HG02678 (cell line): ENCODE measurements around the gene LHFPL3.

Experiments
- ATAC-seq: cut with Tn5 transposase; IDR thresholded peaks from one replicate; pipeline ENCODE4 v1.9.1; 2021; ENCODE audit warnings: mild to moderate bottlenecking, moderate library complexity; ENCODE audit not compliant: unreplicated experiment

The LHFPL3 gene

GRCh38 chr7:104469166-104469820 lies 140.9 kb downstream of the LHFPL3 start:
- ATAC-seq: no peak

- no peak for ATAC-seq
These were observed 152.1 kb downstream of the LHFPL3 start for GRCh38 chr7:104480529-104480928.

- no peak for ATAC-seq
These were observed 154.1 kb downstream of the LHFPL3 start for GRCh38 chr7:104482362-104483037.

GRCh38 chr7:104486931-104487330 lies 158.5 kb downstream of the LHFPL3 start:
- ATAC-seq: no peak

DNA sequence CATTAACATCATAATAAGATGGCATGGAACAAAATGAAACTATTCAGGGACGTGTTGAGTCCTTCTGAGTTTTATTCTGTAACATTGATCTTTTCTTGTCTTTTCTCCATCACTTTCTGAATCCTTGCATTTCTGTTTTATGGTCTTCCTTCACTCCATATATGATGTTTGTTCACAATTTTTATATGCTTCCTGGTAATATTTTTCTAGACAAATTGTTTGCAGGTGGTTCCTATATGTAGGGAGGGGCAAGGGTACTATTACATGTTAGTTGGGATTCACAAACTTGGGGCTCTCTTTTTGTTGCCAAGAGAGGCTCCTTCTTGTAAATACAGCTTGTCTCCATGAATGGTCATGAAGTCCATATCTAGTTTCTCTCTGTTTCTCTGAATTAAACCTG lies 159.2 kb downstream of the LHFPL3 start:
- no peak for ATAC-seq

- ATAC-seq: no peak
These were observed 169.1 kb downstream of the LHFPL3 start for GRCh38 chr7:104497379-104497967.

- no peak for ATAC-seq
These were observed 171.6 kb downstream of the LHFPL3 start for GRCh38 chr7:104499975-104500374.

DNA sequence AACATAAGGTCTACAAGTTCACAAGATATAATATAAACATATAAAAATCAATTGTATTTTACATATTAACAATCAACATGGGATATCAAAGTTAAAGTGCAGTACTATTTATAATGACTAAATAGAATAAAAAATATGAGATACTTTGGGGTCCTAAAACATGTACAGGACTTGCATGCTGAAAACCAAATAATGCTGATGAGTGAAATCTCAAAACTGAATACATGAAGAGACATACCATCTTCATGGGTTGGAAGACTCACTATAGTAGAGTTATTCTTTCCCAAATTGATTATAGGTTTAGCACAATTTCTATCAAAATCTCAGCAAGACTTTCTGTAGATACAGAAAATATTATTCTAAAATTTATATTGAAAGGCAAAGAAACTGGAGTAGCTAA lies 181.5 kb downstream of the LHFPL3 start:
- ATAC-seq: no peak

DNA sequence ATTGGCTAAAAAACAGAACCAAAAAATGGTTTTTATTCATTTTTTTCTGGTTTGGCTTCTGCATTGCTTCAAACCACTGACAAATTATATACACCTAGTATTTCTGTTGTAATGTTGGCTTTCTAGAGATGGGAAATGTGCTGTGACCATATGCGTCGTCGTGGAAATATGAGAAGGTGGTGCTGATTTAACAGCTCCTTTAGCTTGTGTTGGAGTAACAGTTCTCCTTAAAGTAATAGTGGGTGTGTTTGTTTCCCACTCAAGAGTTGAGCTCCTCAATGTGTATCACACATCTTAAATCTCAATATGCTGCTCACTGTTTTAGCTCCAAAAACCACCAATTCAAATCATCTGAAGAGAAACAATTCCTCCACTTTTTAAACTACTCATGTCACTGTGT lies 196.4 kb downstream of the LHFPL3 start:
- no peak for ATAC-seq

GRCh38 chr7:104528142-104528541 lies 199.7 kb downstream of the LHFPL3 start:
- no peak for ATAC-seq

GRCh38 chr7:104529567-104529966 lies 201.2 kb downstream of the LHFPL3 start:
- ATAC-seq: no peak

GRCh38 chr7:104530251-104530650 lies 201.8 kb downstream of the LHFPL3 start:
- no peak for ATAC-seq

- ATAC-seq: no peak
These were observed 205.7 kb downstream of the LHFPL3 start for GRCh38 chr7:104534149-104534548.

- no peak for ATAC-seq
These were observed 207.4 kb downstream of the LHFPL3 start for GRCh38 chr7:104535841-104536240.

DNA sequence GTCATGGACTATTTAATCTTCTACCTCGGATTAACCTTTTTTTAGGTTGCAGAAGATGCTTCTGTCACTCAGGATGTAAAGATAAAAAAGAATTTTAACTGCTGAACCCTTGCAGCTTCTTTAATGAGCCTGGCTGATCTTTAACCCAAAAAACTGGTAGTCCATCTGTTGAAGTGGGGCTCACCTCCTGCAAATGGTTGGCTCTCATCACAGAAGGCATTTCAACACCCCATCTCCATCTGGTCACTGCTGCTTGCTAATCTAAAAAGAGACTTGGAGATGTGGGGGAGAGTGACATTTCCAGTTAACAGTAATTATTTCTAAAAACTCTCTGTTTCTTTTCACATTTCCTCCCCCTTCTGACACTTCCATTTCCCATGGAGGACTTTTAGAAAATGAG lies 208.6 kb downstream of the LHFPL3 start:
- no peak for ATAC-seq

DNA sequence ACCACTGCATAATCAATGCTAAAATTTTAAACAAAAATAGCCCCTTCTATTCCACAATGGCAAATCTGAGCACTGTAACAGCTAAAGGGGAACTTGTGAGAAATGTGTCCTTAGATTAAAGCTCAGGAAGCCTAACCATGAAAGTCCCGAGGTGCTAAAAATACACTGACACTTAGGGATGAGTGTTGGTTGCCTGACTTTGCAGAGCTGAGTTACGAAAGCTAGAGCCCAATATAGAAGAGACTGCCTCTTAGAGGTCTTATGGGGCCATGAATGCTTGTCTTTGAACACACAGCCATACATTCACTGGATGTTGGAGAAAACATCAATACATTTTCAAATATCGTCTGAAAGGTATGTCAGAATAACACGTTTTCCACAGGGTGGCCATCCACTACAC lies 209.7 kb downstream of the LHFPL3 start:
- no peak for ATAC-seq

DNA sequence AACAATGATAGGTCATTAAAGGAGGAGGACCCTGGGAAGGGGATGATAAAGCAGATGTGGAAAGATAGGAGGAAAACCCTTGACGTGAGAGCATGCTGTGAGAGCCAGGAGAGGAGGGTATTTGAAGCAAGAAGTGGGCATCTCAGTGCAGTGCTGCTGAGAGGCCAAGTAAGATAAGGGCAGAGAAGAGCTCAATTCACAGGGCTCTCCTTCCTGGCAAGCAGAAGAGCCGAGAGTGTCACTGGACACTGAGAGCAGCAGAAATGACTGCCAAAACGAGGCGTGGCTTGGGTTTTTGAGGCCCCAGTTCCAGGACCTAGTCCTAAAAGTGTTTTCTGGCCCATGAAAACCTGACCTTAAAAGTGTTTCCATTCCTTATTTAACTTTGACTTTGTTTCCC lies 213.5 kb downstream of the LHFPL3 start:
- no peak for ATAC-seq

DNA sequence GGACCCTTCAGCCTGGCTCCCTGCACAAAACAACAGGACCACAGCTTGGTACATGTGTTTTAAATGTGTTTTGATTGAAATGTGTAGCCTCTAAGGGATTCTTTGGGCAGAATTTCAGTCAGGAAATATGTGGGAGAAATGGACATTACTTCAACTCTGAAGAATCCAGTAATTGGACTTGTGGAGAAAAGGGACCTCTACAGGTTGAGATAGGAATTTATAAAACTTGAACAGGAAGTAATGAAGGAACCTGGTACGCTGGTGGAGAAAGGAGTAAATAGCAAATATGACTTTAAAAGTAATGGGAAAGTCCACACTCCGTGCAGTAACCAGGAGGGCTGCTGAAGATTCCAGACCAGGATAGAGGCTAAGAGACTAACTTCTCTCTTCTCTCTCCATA lies 220.5 kb downstream of the LHFPL3 start:
- no peak for ATAC-seq

DNA sequence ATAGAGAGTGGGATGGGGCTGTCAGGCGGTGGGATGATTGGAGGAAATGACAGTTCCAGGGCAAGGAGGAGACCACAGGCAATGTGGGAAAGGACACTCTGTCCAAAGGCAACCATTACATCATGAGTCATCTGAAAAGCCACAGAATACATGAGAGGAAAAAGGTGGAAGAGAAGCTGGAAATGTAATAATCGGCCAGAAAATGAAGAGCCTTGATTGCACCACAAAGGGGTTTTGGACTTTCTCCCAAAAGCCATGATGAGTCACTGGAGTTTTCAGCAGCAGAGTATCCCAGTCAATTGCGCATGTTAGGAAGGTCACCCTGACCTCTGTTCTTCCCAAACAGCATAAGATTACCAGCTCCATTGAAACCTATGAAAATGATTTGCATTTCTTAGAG lies 222.0 kb downstream of the LHFPL3 start:
- ATAC-seq: no peak

DNA sequence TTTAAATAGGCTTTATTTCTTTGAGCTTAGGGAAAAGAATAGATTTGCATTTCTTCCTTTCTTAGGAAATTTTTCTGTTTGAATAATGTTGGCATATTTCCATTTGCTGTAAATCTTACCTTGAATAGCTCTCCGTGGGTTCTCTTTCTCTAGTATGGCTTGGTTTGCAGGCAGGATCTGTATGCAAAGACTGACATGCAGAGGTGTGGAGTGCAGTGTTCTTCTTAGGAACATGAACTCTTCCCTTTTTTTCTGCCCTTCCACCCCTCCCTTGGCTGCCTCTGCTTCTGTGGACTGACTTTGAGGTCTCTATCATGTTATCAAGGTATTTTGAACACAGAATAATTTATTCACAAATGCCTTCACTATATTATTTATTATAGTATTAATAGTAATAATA lies 222.8 kb downstream of the LHFPL3 start:
- no peak for ATAC-seq

DNA sequence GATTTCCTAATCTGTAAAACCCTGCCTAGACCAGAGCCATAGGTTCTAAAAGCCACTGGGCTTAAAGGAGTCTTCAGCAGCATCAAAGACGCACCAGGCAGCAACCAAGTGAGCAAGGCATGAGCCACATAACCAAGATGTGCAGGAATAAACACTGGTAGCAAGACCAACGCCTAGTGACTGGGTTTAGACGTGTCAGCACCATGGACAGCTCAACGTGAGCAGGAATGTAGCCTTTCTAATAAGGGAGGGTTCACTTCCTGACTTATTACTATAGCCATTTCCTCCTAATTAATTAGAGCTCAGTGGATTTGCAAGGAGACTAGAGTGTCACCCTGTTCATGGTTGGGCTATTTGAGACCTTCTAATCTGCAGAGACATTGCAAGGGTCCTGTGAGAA lies 223.7 kb downstream of the LHFPL3 start:
- ATAC-seq: no peak

DNA sequence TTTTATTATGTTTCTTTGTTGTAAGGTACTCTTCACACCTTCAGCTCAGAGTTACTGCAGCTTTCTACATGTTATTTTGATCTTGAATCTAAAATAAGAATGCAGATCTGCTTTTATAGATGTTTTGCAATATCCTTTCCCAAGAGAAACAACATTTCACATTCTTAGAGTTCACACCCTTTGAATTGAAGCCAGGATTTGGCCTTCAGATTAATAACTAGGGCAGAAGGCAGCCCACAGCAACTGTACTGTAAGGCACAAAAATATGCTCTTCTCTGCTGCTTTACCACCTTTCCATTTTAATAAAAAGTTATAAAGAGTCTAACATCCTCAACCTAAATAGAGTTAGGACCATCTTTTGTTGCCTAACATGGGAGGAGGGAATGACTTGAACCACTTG lies 224.7 kb downstream of the LHFPL3 start:
- ATAC-seq: no peak
